ENCODE results near the gene PLXNA4. TPM values are rescaled to one million over a fixed set of nuclear protein-coding genes. Genes with fewer than 3 reads are reported as not detected.

PLXNA4 gene
- total RNA-seq, 1 donor from 2014 or later = 14.0 TPM

- Histone ChIP-seq H3K4me1 (peaks cover 4% of the 10 kb centered on the region), H3K4me3 (no peak overlapping the region), H3K9me3 (no peaks in the 10 kb centered on the region), H3K36me3 (no peaks in the 10 kb centered on the region), H3K27ac (no peak overlapping the region), H3K27me3 (no peaks in the 10 kb centered on the region)
- TF ChIP-seq, protein P1, sequence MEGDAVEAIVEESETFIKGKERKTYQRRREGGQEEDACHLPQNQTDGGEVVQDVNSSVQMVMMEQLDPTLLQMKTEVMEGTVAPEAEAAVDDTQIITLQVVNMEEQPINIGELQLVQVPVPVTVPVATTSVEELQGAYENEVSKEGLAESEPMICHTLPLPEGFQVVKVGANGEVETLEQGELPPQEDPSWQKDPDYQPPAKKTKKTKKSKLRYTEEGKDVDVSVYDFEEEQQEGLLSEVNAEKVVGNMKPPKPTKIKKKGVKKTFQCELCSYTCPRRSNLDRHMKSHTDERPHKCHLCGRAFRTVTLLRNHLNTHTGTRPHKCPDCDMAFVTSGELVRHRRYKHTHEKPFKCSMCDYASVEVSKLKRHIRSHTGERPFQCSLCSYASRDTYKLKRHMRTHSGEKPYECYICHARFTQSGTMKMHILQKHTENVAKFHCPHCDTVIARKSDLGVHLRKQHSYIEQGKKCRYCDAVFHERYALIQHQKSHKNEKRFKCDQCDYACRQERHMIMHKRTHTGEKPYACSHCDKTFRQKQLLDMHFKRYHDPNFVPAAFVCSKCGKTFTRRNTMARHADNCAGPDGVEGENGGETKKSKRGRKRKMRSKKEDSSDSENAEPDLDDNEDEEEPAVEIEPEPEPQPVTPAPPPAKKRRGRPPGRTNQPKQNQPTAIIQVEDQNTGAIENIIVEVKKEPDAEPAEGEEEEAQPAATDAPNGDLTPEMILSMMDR (IDR thresholded peaks at IDR 0.05) = no peak
- TF ChIP-seq POLR2A (IDR thresholded peaks at IDR 0.05) = no peak
- TF ChIP-seq POLR2AphosphoS5 (IDR thresholded peaks at IDR 0.05; ENCODE audit: insufficient read depth in 1 of 2, low read depth in 1 of 2) = peak in 1 of 2 donors; percentile 45
- intact Hi-C loops (cut with DNase I) = no loop called here
- no peak for DNase-seq (ENCODE audit: extremely low spot score in 2 of 2)
Measured at GRCh38 chr7:132486274-132486610, 90.0 kb downstream of the PLXNA4 start.

GRCh38 chr7:132485600-132486273, 90.5 kb downstream of the PLXNA4 start:
- no peak for TF ChIP-seq POLR2AphosphoS5 (IDR thresholded peaks at IDR 0.05; ENCODE audit: insufficient read depth in 1 of 2, low read depth in 1 of 2)
- no peak for TF ChIP-seq POLR2A (IDR thresholded peaks at IDR 0.05)
- TF ChIP-seq, protein P1 (IDR thresholded peaks at IDR 0.05) = no peak
- Histone ChIP-seq H3K4me1 (peaks cover 4% of the 10 kb centered on the region), H3K27me3 (no peaks in the 10 kb centered on the region), H3K4me3 (no peak overlapping the region), H3K36me3 (no peaks in the 10 kb centered on the region), H3K9me3 (no peaks in the 10 kb centered on the region), H3K27ac (no peak overlapping the region)
- intact Hi-C loops (cut with DNase I) = no loop called here
- DNase-seq (ENCODE audit: extremely low spot score in 2 of 2) = no peak

GRCh38 chr7:132485136-132485535, 91.1 kb downstream of the PLXNA4 start:
- no peaks in the 10 kb centered on the region for H3K27me3 ChIP-seq
- H3K4me1 ChIP-seq = peaks cover 4% of the 10 kb centered on the region
- no peak for DNase-seq (ENCODE audit: extremely low spot score in 2 of 2)
- no peaks in the 10 kb centered on the region for H3K9me3 ChIP-seq
- H3K4me3 ChIP-seq = no peak overlapping the region
- H3K27ac ChIP-seq = no peak overlapping the region
- no peaks in the 10 kb centered on the region for H3K36me3 ChIP-seq
- intact Hi-C loops (cut with DNase I) = no loop called here
- TF ChIP-seq POLR2AphosphoS5 (IDR thresholded peaks at IDR 0.05; ENCODE audit: insufficient read depth in 1 of 2, low read depth in 1 of 2) (no peak), POLR2A (IDR thresholded peaks at IDR 0.05) (no peak)
- TF ChIP-seq, protein P1 (IDR thresholded peaks at IDR 0.05) = no peak

DNA sequence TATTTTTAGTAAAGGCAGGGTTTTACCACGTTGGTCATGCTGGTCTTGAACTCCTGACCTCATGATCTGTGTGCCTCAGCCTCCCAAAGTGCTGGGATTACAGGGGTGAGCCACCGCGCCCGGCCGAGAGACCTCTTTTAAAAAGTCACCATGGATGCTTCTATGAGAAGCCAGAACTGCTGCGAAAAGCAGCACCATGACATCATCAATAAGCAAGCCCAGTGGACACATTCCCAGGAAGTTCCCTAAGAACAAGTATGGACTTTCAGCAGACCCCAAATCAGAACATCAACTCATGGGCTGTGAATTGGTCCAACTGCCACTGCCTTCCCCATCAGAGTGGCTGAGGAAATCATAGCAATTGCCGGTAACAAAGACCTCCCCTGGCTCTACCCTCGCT, 93.4 kb downstream of the PLXNA4 start:
- H3K36me3 ChIP-seq = no peaks in the 10 kb centered on the region

DNA sequence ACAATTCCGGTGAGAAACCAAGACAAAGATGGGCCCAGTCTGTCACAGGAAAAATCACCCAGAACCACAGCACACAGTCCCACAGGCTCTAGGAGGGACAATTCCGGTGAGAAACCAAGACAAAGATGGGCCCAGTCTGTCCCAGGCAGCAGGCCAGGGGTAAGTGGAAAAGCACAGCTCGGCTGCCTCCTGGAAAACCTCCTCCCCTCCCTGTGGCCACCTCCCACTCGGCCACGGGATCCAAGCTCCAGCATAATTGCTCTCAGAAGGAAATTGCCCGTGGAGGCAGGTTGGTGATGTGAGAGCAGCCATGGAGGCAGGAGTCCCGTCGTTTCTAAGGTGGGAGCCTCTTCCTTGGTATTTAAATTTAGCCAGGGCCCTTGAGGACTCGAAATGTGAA, 95.7 kb downstream of the PLXNA4 start:
- no peak overlapping the region for H3K4me3 ChIP-seq
- intact Hi-C loops (cut with DNase I) = no loop called here
- TF ChIP-seq, protein P1 (IDR thresholded peaks at IDR 0.05) = no peak
- no peak for TF ChIP-seq POLR2A (IDR thresholded peaks at IDR 0.05)
- no peak for DNase-seq (ENCODE audit: extremely low spot score in 2 of 2)
- H3K9me3 ChIP-seq = no peaks in the 10 kb centered on the region
- H3K36me3 ChIP-seq = no peaks in the 10 kb centered on the region
- no peaks in the 10 kb centered on the region for H3K4me1 ChIP-seq
- H3K27me3 ChIP-seq = no peaks in the 10 kb centered on the region
- no peak overlapping the region for H3K27ac ChIP-seq

More for the DNA sequence above, 93.4 kb downstream of the PLXNA4 start:
- no peaks in the 10 kb centered on the region for H3K27me3 ChIP-seq
- intact Hi-C loops (cut with DNase I) = no loop called here
- no peaks in the 10 kb centered on the region for H3K9me3 ChIP-seq
- TF ChIP-seq, protein P1 (IDR thresholded peaks at IDR 0.05) = no peak
- TF ChIP-seq POLR2A (IDR thresholded peaks at IDR 0.05) = no peak
- H3K4me3 ChIP-seq = no peak overlapping the region
- DNase-seq (ENCODE audit: extremely low spot score in 2 of 2) = no peak
- no peaks in the 10 kb centered on the region for H3K4me1 ChIP-seq
- no peak overlapping the region for H3K27ac ChIP-seq

Measured in vagina (tissue), 2 donors.